Ascending aorta (tissue), 2 donors: ENCODE data around the gene GREB1. TPM values are rescaled to one million over a fixed set of nuclear protein-coding genes. Genes with fewer than 3 reads are reported as not detected.

ENCODE experiments used
- DNase-seq, 2 donors: peaks; one replicate each; pipeline ENCODE4 v3.0.0-alpha.2; 2019; ENCODE audit warnings: low spot score in 2 of 2
- H3K27ac ChIP-seq, 2 donors: fragments of 200-600 bp; sonication (generic); one replicate each; pipeline ENCODE4 v1.5.1; 2016 to 2017; ENCODE audit warnings: mild to moderate bottlenecking in 1 of 2
- H3K27me3 ChIP-seq: fragments of 200-600 bp; sonication (generic); one replicate; pipeline ENCODE4 v1.5.1; 2017
- H3K36me3 ChIP-seq, 2 donors: fragments of 200-600 bp; sonication (generic); one replicate each; pipeline ENCODE4 v1.5.1; 2016
- H3K4me1 ChIP-seq, 2 donors: fragments of 200-600 bp; sonication (generic); one replicate each; pipeline ENCODE4 v1.5.1; 2016 to 2017; ENCODE audit warnings: mild to moderate bottlenecking in 1 of 2
- H3K4me3 ChIP-seq, 2 donors: fragments of 200-600 bp; sonication (generic); one replicate each; pipeline ENCODE4 v1.5.1; 2016 to 2017; ENCODE audit warnings: mild to moderate bottlenecking in 1 of 2
- H3K9me3 ChIP-seq, 2 donors: fragments of 200-600 bp; sonication (generic); one replicate each; pipeline ENCODE4 v1.5.1; 2016
- intact Hi-C: fragments of 100-400 bp; cut with DNase I; formaldehyde crosslinking; loops from one replicate; pipeline ENCODE4 v1.15.1; 2023
- total RNA-seq: library from RNA; depleted of rRNA; stranded (reverse); fragments of >200 nt; gene quantifications from one replicate; pipeline ENCODE4 v1.1.0, GENCODE V29; 2016
- TF ChIP-seq, protein P1 (sequence below), 3 experiments: fragments of 200-600 bp in 2 of 3; fragments of 450-650 bp in 1 of 3; sonication (generic) in 2 of 3; IDR thresholded peaks; one replicate each; pipeline ENCODE4 v1.5.1; 2016 to 2019; ENCODE audit warnings: antibody characterized with exemption in 3 of 3, mild to moderate bottlenecking in 1 of 3, moderate library complexity in 1 of 3

The GREB1 gene
- total RNA-seq, 1 donor from 2014 or later, result 5.9 TPM

DNA sequence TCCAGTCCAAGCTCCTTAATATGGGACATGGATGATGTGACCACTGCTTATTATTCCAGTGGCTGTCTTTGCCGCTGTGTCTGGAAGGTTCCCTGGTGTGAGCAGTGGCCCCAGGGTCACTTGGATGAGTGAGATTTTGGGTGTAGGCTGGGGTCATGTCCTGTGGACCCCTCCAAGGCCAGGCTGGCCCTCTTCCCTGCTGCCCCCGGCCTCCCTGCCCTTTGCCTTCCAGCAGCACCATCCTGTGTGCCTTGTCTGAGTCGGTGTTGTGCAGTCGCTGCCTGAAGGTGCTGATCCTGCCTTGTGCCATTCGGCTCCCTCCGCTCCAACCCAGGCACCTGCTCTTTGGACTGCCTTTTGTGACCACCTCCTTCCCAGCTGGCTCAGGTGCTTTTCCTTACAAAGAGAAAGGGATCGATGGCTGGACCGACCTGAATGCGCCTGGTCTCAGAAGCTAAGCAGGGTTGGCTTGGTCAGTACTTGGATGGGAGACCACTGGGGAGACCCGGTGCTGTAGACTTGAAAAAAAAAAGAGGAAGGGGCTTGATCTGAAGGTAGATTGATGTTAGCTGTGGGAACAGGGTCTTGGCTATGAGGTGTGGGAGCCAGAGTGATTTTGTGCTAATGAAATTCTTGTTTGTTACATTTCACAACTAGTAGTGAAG lies 16.7 kb upstream of the GREB1 start:
- Histone ChIP-seq H3K36me3 (no peaks in the 10 kb centered on the region), H3K9me3 (no peaks in the 10 kb centered on the region), H3K27me3 (no peaks in the 10 kb centered on the region), H3K4me3 (no peak overlapping the region), H3K4me1 (no peaks in the 10 kb centered on the region), H3K27ac (no peak overlapping the region)
- TF ChIP-seq, protein P1, sequence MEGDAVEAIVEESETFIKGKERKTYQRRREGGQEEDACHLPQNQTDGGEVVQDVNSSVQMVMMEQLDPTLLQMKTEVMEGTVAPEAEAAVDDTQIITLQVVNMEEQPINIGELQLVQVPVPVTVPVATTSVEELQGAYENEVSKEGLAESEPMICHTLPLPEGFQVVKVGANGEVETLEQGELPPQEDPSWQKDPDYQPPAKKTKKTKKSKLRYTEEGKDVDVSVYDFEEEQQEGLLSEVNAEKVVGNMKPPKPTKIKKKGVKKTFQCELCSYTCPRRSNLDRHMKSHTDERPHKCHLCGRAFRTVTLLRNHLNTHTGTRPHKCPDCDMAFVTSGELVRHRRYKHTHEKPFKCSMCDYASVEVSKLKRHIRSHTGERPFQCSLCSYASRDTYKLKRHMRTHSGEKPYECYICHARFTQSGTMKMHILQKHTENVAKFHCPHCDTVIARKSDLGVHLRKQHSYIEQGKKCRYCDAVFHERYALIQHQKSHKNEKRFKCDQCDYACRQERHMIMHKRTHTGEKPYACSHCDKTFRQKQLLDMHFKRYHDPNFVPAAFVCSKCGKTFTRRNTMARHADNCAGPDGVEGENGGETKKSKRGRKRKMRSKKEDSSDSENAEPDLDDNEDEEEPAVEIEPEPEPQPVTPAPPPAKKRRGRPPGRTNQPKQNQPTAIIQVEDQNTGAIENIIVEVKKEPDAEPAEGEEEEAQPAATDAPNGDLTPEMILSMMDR (IDR thresholded peaks at IDR 0.05), result no peak
- intact Hi-C loops, result no loop called here
- no peak for DNase-seq

- DNase-seq, result no peak
- H3K9me3 ChIP-seq, result no peaks in the 10 kb centered on the region
- H3K4me1 ChIP-seq, result no peaks in the 10 kb centered on the region
- H3K4me3 ChIP-seq, result no peak overlapping the region
- H3K36me3 ChIP-seq, result no peaks in the 10 kb centered on the region
- TF ChIP-seq, protein P1 (IDR thresholded peaks at IDR 0.05), result no peak
- H3K27ac ChIP-seq, result no peak overlapping the region
- intact Hi-C loops, result no loop called here
- no peaks in the 10 kb centered on the region for H3K27me3 ChIP-seq
These were observed 15.9 kb upstream of the GREB1 start for GRCh38 chr2:11517906-11518305.

- no peaks in the 10 kb centered on the region for H3K27me3 ChIP-seq
- TF ChIP-seq, protein P1 (IDR thresholded peaks at IDR 0.05), result no peak
- DNase-seq, result no peak
- H3K4me3 ChIP-seq, result no peak overlapping the region
- H3K27ac ChIP-seq, result no peak overlapping the region
- intact Hi-C loops, result no loop called here
- H3K36me3 ChIP-seq, result no peaks in the 10 kb centered on the region
- H3K9me3 ChIP-seq, result no peaks in the 10 kb centered on the region
- H3K4me1 ChIP-seq, result no peaks in the 10 kb centered on the region
These were observed 13.7 kb upstream of the GREB1 start for GRCh38 chr2:11520092-11520693.

GRCh38 chr2:11521775-11522174 lies 12.1 kb upstream of the GREB1 start:
- intact Hi-C loops, result no loop called here
- TF ChIP-seq, protein P1 (IDR thresholded peaks at IDR 0.05), result no peak
- Histone ChIP-seq H3K36me3 (no peaks in the 10 kb centered on the region), H3K4me1 (no peaks in the 10 kb centered on the region), H3K27ac (no peak overlapping the region), H3K4me3 (no peak overlapping the region), H3K9me3 (no peaks in the 10 kb centered on the region), H3K27me3 (no peaks in the 10 kb centered on the region)
- DNase-seq, result no peak

- Histone ChIP-seq H3K36me3 (no peaks in the 10 kb centered on the region), H3K9me3 (no peaks in the 10 kb centered on the region), H3K27ac (no peak overlapping the region), H3K4me3 (no peak overlapping the region), H3K4me1 (no peaks in the 10 kb centered on the region), H3K27me3 (no peaks in the 10 kb centered on the region)
- TF ChIP-seq, protein P1 (IDR thresholded peaks at IDR 0.05), result no peak
- DNase-seq, result no peak
- intact Hi-C loops, result no loop called here
These were observed 9.4 kb upstream of the GREB1 start for GRCh38 chr2:11524470-11524869.
